ENCODE data around the gene QSOX2. TPM values are rescaled to one million over a fixed set of nuclear protein-coding genes. Genes with fewer than 3 reads are reported as not detected.

Gene QSOX2
- total RNA-seq, 1 experiment from 2014 or later, result 20.5 TPM

- no peak overlapping the region for H3K27ac Mint-ChIP-seq (ENCODE audit: unreplicated experiment)
- peaks cover 10% of the 10 kb centered on the region for H3K36me3 Mint-ChIP-seq (ENCODE audit: insufficient read depth, unreplicated experiment)
- no peaks in the 10 kb centered on the region for H3K9me3 Mint-ChIP-seq (ENCODE audit: low read depth, unreplicated experiment)
These were observed 23.3 kb downstream of the QSOX2 start for GRCh38 chr9:136222166-136222905.

GRCh38 chr9:136220017-136220729, 25.4 kb downstream of the QSOX2 start:
- no peak overlapping the region for H3K27ac Mint-ChIP-seq (ENCODE audit: unreplicated experiment)
- CTCF ChIA-PET, result no interaction called here
- no peaks in the 10 kb centered on the region for H3K27me3 Mint-ChIP-seq (ENCODE audit: unreplicated experiment)
- peak; percentile 16 for DNase-seq
- peaks cover 10% of the 10 kb centered on the region for H3K36me3 Mint-ChIP-seq (ENCODE audit: insufficient read depth, unreplicated experiment)
- BruUV-seq (replicated peaks), result no TSS peak
- no peak overlapping the region for H3K4me3 Mint-ChIP-seq (ENCODE audit: low read depth, unreplicated experiment)
- intact Hi-C loops (cut with micrococcal nuclease; ENCODE audit: unreplicated experiment), result no loop called here
- no peaks in the 10 kb centered on the region for H3K9me3 Mint-ChIP-seq (ENCODE audit: low read depth, unreplicated experiment)
- no peaks in the 10 kb centered on the region for H3K4me1 Mint-ChIP-seq (ENCODE audit: low read depth, unreplicated experiment)
- TF ChIP-seq CTCF (IDR thresholded peaks at IDR 0.05; ENCODE audit: unreplicated experiment), result no peak

More at GRCh38 chr9:136222166-136222905, 23.3 kb downstream of the QSOX2 start:
- no peak for TF ChIP-seq CTCF (IDR thresholded peaks at IDR 0.05; ENCODE audit: unreplicated experiment)
- Mint-ChIP-seq H3K4me3 (ENCODE audit: low read depth, unreplicated experiment) (no peak overlapping the region), H3K4me1 (ENCODE audit: low read depth, unreplicated experiment) (no peaks in the 10 kb centered on the region), H3K27me3 (ENCODE audit: unreplicated experiment) (no peaks in the 10 kb centered on the region)
- DNase-seq, result no peak
- intact Hi-C loops (cut with micrococcal nuclease; ENCODE audit: unreplicated experiment), result no loop called here
- BruUV-seq (replicated peaks), result no TSS peak
- CTCF ChIA-PET, result no interaction called here

GRCh38 chr9:136219276-136219675, 26.3 kb downstream of the QSOX2 start:
- no peak for TF ChIP-seq CTCF (IDR thresholded peaks at IDR 0.05; ENCODE audit: unreplicated experiment)
- Mint-ChIP-seq H3K27me3 (ENCODE audit: unreplicated experiment) (no peaks in the 10 kb centered on the region), H3K9me3 (ENCODE audit: low read depth, unreplicated experiment) (no peaks in the 10 kb centered on the region), H3K4me1 (ENCODE audit: low read depth, unreplicated experiment) (no peaks in the 10 kb centered on the region), H3K36me3 (ENCODE audit: insufficient read depth, unreplicated experiment) (peaks cover 10% of the 10 kb centered on the region), H3K4me3 (ENCODE audit: low read depth, unreplicated experiment) (no peak overlapping the region), H3K27ac (ENCODE audit: unreplicated experiment) (no peak overlapping the region)
- BruUV-seq (replicated peaks), result no TSS peak
- DNase-seq, result no peak
- intact Hi-C loops (cut with micrococcal nuclease; ENCODE audit: unreplicated experiment), result no loop called here
- CTCF ChIA-PET, result interaction anchor here (0.6 kb wide), 1 partner anchor 546 kb away, joined by 4 read pairs; no protein-coding TSS in a partner anchor

GRCh38 chr9:136218673-136219072, 26.9 kb downstream of the QSOX2 start:
- BruUV-seq (replicated peaks), result no TSS peak

More at GRCh38 chr9:136218673-136219072, 26.9 kb downstream of the QSOX2 start:
- Mint-ChIP-seq H3K36me3 (ENCODE audit: insufficient read depth, unreplicated experiment) (peaks cover 10% of the 10 kb centered on the region), H3K9me3 (ENCODE audit: low read depth, unreplicated experiment) (no peaks in the 10 kb centered on the region), H3K4me3 (ENCODE audit: low read depth, unreplicated experiment) (no peak overlapping the region), H3K27ac (ENCODE audit: unreplicated experiment) (no peak overlapping the region), H3K27me3 (ENCODE audit: unreplicated experiment) (no peaks in the 10 kb centered on the region), H3K4me1 (ENCODE audit: low read depth, unreplicated experiment) (no peaks in the 10 kb centered on the region)
- no peak for DNase-seq
- intact Hi-C loops (cut with micrococcal nuclease; ENCODE audit: unreplicated experiment), result no loop called here
- TF ChIP-seq CTCF (IDR thresholded peaks at IDR 0.05; ENCODE audit: unreplicated experiment), result no peak
- CTCF ChIA-PET, result no interaction called here

All from Calu3 (cell line).